H9 (cell line): ENCODE measurements around the gene DAZAP1. TPM values are rescaled to one million over a fixed set of nuclear protein-coding genes. Genes with fewer than 3 reads are reported as not detected.

ENCODE experiments used
- DNase-seq: peaks from one replicate; pipeline ENCODE4 v3.0.0-alpha.2; 2017
- H2AFZ ChIP-seq: one replicate; pipeline ENCODE4 v1.6.1; 2013; ENCODE audit warnings: mild to moderate bottlenecking, low read length, control low read depth, moderate library complexity
- H2AK5ac ChIP-seq: 2 replicates; pipeline ENCODE4 v1.6.1; 2013; ENCODE audit warnings: low read length, control low read depth, mixed read lengths; ENCODE audit not compliant: insufficient read length
- H2BK120ac ChIP-seq: one replicate; pipeline ENCODE4 v1.6.1; 2013; ENCODE audit warnings: low read depth, mild to moderate bottlenecking, low read length, control low read depth, inconsistent platforms; ENCODE audit not compliant: poor library complexity, severe bottlenecking
- H2BK12ac ChIP-seq: 2 replicates; pipeline ENCODE4 v1.6.1; 2013; ENCODE audit warnings: low read length, control low read depth, mixed read lengths, low read depth; ENCODE audit not compliant: insufficient read length
- H2BK15ac ChIP-seq: 2 replicates; pipeline ENCODE4 v1.6.1; 2013; ENCODE audit warnings: low read depth, low read length, control low read depth
- H2BK20ac ChIP-seq: one replicate; pipeline ENCODE4 v1.6.1; 2013; ENCODE audit warnings: low read depth, mild to moderate bottlenecking, low read length, control low read depth, inconsistent platforms; ENCODE audit not compliant: poor library complexity, severe bottlenecking
- H2BK5ac ChIP-seq: 2 replicates; pipeline ENCODE4 v1.6.1; 2013; ENCODE audit warnings: low read length, control low read depth, mixed read lengths; ENCODE audit not compliant: insufficient read length
- H3K14ac ChIP-seq: 2 replicates; pipeline ENCODE4 v1.6.1; 2013; ENCODE audit warnings: low read length, control low read depth; ENCODE audit not compliant: insufficient read depth
- H3K18ac ChIP-seq: 2 replicates; pipeline ENCODE4 v1.6.1; 2013; ENCODE audit warnings: low read depth, mild to moderate bottlenecking, mixed read lengths, low read length, control low read depth; ENCODE audit not compliant: insufficient read length
- H3K23ac ChIP-seq: 2 replicates; pipeline ENCODE4 v1.6.1; 2013; ENCODE audit warnings: low read length, control low read depth, mixed read lengths, low read depth; ENCODE audit not compliant: insufficient read length
- H3K23me2 ChIP-seq: 2 replicates; pipeline ENCODE4 v1.6.1; 2013; ENCODE audit warnings: low read depth, mild to moderate bottlenecking, mixed read lengths, low read length, control low read depth; ENCODE audit not compliant: insufficient read length, poor library complexity, severe bottlenecking
- H3K27ac ChIP-seq: 2 replicates; pipeline ENCODE4 v1.5.1; 2013; ENCODE audit warnings: low read length, control low read depth, mixed read lengths, low read depth; ENCODE audit not compliant: insufficient read length
- H3K27me3 ChIP-seq: 2 replicates; pipeline ENCODE4 v1.6.1; 2013; ENCODE audit warnings: low read length, control low read depth, inconsistent platforms; ENCODE audit not compliant: insufficient read depth
- H3K4ac ChIP-seq: 2 replicates; pipeline ENCODE4 v1.6.1; 2013; ENCODE audit warnings: low read depth, mild to moderate bottlenecking, control low read depth, inconsistent platforms, low read length, moderate library complexity
- H3K4me1 ChIP-seq: 2 replicates; pipeline ENCODE4 v1.6.1; 2013; ENCODE audit warnings: low read length, control low read depth, inconsistent platforms; ENCODE audit not compliant: insufficient read depth
- H3K4me2 ChIP-seq: 2 replicates; pipeline ENCODE4 v1.6.1; 2013; ENCODE audit warnings: low read length, control low read depth, mixed read lengths; ENCODE audit not compliant: insufficient read length, insufficient read depth
- H3K56ac ChIP-seq: 2 replicates; pipeline ENCODE4 v1.6.1; 2013; ENCODE audit warnings: low read depth, mild to moderate bottlenecking, mixed read lengths, low read length, control low read depth; ENCODE audit not compliant: insufficient read length
- H3K79me1 ChIP-seq: 2 replicates; pipeline ENCODE4 v1.6.1; 2013; ENCODE audit warnings: low read depth, mild to moderate bottlenecking, moderate library complexity, low read length, control low read depth, inconsistent platforms; ENCODE audit not compliant: insufficient read depth, poor library complexity, severe bottlenecking
- H3K79me2 ChIP-seq: 2 replicates; pipeline ENCODE4 v1.6.1; 2013; ENCODE audit warnings: low read length, control low read depth, inconsistent platforms; ENCODE audit not compliant: insufficient read depth
- H3K9ac ChIP-seq: 2 replicates; pipeline ENCODE4 v1.6.1; 2013; ENCODE audit warnings: low read length, control low read depth, mixed read lengths; ENCODE audit not compliant: insufficient read length; ENCODE audit errors: extremely low read depth
- H3K9me3 ChIP-seq: one replicate; pipeline ENCODE4 v1.6.1; 2013; ENCODE audit warnings: low read depth, low read length, inconsistent platforms; ENCODE audit not compliant: control insufficient read depth
- H3T11ph ChIP-seq: one replicate; pipeline ENCODE4 v1.6.1; 2013; ENCODE audit warnings: mild to moderate bottlenecking, low read length, control low read depth, inconsistent platforms
- H4K20me1 ChIP-seq: one replicate; pipeline ENCODE4 v1.6.1; 2013; ENCODE audit not compliant: control insufficient read depth, insufficient read length, insufficient read depth
- H4K5ac ChIP-seq: 2 replicates; pipeline ENCODE4 v1.6.1; 2013; ENCODE audit warnings: low read depth, mild to moderate bottlenecking, mixed read lengths, low read length, control low read depth; ENCODE audit not compliant: insufficient read length
- H4K8ac ChIP-seq: replicated peaks from 2 replicates; pipeline ENCODE4 v1.6.1; 2013; ENCODE audit warnings: low read length, control low read depth, mixed read lengths, low read depth; ENCODE audit not compliant: insufficient read length
- H4K91ac ChIP-seq: 2 replicates; pipeline ENCODE4 v1.6.1; 2013; ENCODE audit warnings: low read depth, mild to moderate bottlenecking, moderate library complexity, mixed read lengths, low read length, control low read depth; ENCODE audit not compliant: insufficient read length
- H3K27ac Mint-ChIP-seq, 3 experiments: 2 replicates in 2 of 3; 3 replicates in 1 of 3; pipeline ENCODE4 v1.8.0; 2020 to 2021; ENCODE audit warnings: mixed read lengths in 3 of 3, mild to moderate bottlenecking in 1 of 3, moderate library complexity in 1 of 3
- H3K27me3 Mint-ChIP-seq: 2 replicates; pipeline ENCODE4 v1.8.0; 2021; ENCODE audit warnings: low read depth, mild to moderate bottlenecking, moderate library complexity, mixed read lengths
- H3K36me3 Mint-ChIP-seq, 3 experiments: 2 replicates in 2 of 3; 3 replicates in 1 of 3; pipeline ENCODE4 v1.8.0; 2020 to 2021; ENCODE audit warnings: low read depth in 3 of 3, mixed read lengths in 3 of 3; ENCODE audit not compliant: insufficient read depth in 1 of 3
- H3K4me1 Mint-ChIP-seq, 2 experiments: 2 replicates each; pipeline ENCODE4 v1.8.0; 2020; ENCODE audit warnings: mixed read lengths in 2 of 2
- H3K4me3 Mint-ChIP-seq, 2 experiments: 2 replicates in 1 of 2; 3 replicates in 1 of 2; pipeline ENCODE4 v1.8.0; 2020 to 2021; ENCODE audit warnings: mild to moderate bottlenecking in 2 of 2, mixed read lengths in 2 of 2, moderate library complexity in 1 of 2
- H3K9me3 Mint-ChIP-seq, 2 experiments: 2 replicates in 1 of 2; 3 replicates in 1 of 2; pipeline ENCODE4 v1.8.0; 2020; ENCODE audit warnings: mild to moderate bottlenecking in 2 of 2, mixed read lengths in 2 of 2, moderate library complexity in 1 of 2
- WGBS: extraction: QIAGEN DNeasy Blood & Tissue Kit; methylation state at CpG from one replicate; pipeline ENCODE4 v1.1.7; 2013; ENCODE audit warnings: missing lambda C conversion rate, low lambda C conversion rate, mixed read lengths; ENCODE audit not compliant: insufficient read length; ENCODE audit errors: extremely low coverage; 5-methylcytosine and 5-hydroxymethylcytosine counted together
- total RNA-seq: library from RNA; stranded (reverse); gene quantifications from 2 replicates; pipeline ENCODE4 v1.2.1, GENCODE V29; 2021
- TF ChIP-seq, protein P1 (sequence below): fragments of 200-600 bp; sonication (generic); conservative IDR thresholded peaks from 3 replicates; pipeline ENCODE4 v1.8.0; 2021; ENCODE audit warnings: antibody characterized with exemption, mild to moderate bottlenecking

DAZAP1 gene
- total RNA-seq, 1 experiment from 2014 or later, result 265 TPM

DNA sequence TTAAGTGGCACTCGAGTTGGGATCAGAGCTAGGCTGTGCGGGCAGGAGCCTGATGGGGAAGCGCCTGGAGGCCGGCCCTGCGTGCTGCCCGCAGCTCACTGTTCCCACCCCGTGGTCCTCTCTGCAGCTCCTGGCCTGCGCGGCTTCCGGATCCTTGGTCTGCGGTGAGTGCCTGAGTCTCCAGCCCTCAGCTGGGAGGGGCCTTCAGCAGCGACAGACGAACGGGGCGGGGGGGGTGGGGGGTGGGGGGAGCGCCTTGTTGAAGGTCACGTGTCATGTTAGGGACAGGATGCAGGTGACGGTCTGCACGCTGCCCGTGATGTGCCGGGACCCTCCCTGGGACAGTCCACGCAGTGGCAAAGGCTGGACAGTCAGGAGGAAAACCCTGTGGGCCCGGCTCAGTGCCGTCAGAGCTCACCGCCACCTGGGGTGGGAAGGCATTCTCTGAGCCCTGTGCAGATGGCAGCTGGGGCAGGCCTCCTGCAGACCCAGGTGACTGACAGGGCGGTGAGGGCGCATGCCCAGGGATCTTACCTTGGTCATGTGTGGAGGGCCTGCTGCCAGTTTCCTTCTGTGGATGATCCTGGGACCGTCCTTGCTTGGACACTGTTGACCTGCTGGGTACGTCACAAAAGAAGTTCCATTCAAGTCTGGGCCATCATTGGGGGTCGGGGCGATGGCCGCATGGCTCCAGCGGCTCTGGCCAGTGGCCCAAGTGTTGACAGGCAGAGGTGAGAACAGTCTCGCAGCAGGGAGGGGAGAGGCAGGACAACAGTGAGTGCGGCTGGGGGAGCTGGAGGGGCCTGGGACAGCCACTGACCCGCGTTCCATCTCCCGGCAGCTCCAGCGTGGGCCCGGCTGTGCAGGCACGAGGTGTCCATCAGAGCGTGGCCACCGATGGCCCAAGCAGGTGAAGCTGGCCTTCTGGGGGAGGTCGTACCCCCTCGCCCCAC is 19.4 kb upstream of the DAZAP1 start:
- no peak overlapping the region for H2AK5ac ChIP-seq
- H3K23ac ChIP-seq, result no peak overlapping the region
- H2BK5ac ChIP-seq, result no peak overlapping the region
- no peak overlapping the region for H2BK120ac ChIP-seq
- Mint-ChIP-seq H3K36me3 (peaks cover 20 to 36% (median 33%) of the 10 kb centered on the region in 3 experiments), H3K9me3 (peaks cover 3 to 5% of the 10 kb centered on the region in 2 experiments; a peak in 2 of 5 replicates), H3K4me3 (no peak overlapping the region), H3K27ac (no peak overlapping the region; a peak in 1 of 7 replicates), H3K4me1 (peaks cover 6 to 7% of the 10 kb centered on the region in 2 experiments; a peak in 3 of 4 replicates), H3K27me3 (peaks cover 3% of the 10 kb centered on the region)
- H4K91ac ChIP-seq, result no peak overlapping the region
- peaks cover 6% of the 10 kb centered on the region for H3K23me2 ChIP-seq
- no peak overlapping the region for H4K8ac ChIP-seq
- no peak overlapping the region for H2BK20ac ChIP-seq
- H3K4ac ChIP-seq, result no peak overlapping the region
- no peaks in the 10 kb centered on the region for H3K27me3 ChIP-seq
- no peak overlapping the region for H3K4me2 ChIP-seq
- peaks cover 6% of the 10 kb centered on the region for H3K79me1 ChIP-seq
- peaks cover 3% of the 10 kb centered on the region; the same call in 1 of the 2 replicates for H3K79me2 ChIP-seq
- H3K9me3 ChIP-seq, result no peaks in the 10 kb centered on the region
- H4K20me1 ChIP-seq, result no peaks in the 10 kb centered on the region
- no peak overlapping the region for H2BK12ac ChIP-seq
- TF ChIP-seq, protein P1, sequence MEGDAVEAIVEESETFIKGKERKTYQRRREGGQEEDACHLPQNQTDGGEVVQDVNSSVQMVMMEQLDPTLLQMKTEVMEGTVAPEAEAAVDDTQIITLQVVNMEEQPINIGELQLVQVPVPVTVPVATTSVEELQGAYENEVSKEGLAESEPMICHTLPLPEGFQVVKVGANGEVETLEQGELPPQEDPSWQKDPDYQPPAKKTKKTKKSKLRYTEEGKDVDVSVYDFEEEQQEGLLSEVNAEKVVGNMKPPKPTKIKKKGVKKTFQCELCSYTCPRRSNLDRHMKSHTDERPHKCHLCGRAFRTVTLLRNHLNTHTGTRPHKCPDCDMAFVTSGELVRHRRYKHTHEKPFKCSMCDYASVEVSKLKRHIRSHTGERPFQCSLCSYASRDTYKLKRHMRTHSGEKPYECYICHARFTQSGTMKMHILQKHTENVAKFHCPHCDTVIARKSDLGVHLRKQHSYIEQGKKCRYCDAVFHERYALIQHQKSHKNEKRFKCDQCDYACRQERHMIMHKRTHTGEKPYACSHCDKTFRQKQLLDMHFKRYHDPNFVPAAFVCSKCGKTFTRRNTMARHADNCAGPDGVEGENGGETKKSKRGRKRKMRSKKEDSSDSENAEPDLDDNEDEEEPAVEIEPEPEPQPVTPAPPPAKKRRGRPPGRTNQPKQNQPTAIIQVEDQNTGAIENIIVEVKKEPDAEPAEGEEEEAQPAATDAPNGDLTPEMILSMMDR, result no peak
- no peak overlapping the region for H3K9ac ChIP-seq
- H3K56ac ChIP-seq, result no peak overlapping the region
- no peak for DNase-seq
- no peak overlapping the region for H3K27ac ChIP-seq
- no CpG with 5 or more reads among the region's 45 CpGs for WGBS
- H4K5ac ChIP-seq, result no peak overlapping the region
- no peak overlapping the region for H3K14ac ChIP-seq
- H3K18ac ChIP-seq, result no peak overlapping the region
- no peak overlapping the region for H2BK15ac ChIP-seq
- H3T11ph ChIP-seq, result no peak overlapping the region
- H2AFZ ChIP-seq, result no peak overlapping the region
- no peaks in the 10 kb centered on the region for H3K4me1 ChIP-seq
